Endothelial cell of umbilical vein (primary cell): ENCODE results near the gene GPSM1. TPM values are rescaled to one million over a fixed set of nuclear protein-coding genes. Genes with fewer than 3 reads are reported as not detected.

Source experiments
- BruUV-seq: library from RNA; stranded (reverse); fragments of 400-500 nt; replicated peaks from 2 replicates; lab custom pipeline; 2021; lab: Mats Ljungman, UMichigan
- CTCF ChIA-PET: fragments of 300-600, 350-600 bp; sonication (Branson Sonifier 250); formaldehyde crosslinking; loops from one replicate; lab custom pipeline; 2021; ENCODE audit warnings: antibody characterized with exemption, inconsistent platforms; lab: Charles Lee
- POLR2A ChIA-PET: fragments of 300-600, 350-600 bp; sonication (Branson Sonifier 250); formaldehyde crosslinking; loops from one replicate; lab custom pipeline; 2021; ENCODE audit warnings: antibody characterized with exemption, inconsistent platforms; lab: Charles Lee
- DNase-seq: peaks from one replicate; pipeline ENCODE4 v3.0.0-alpha.2; 2011; ENCODE audit warnings: low read depth, low spot score
- FAIRE-seq: peaks from 2 replicates; lab custom pipeline; 2011; peaks lifted over from hg19 to GRCh38; lab: Jason Lieb, UNC
- H2AFZ ChIP-seq: 2 replicates; pipeline ENCODE4 v1.6.0; 2012; ENCODE audit warnings: low read depth, low read length, control low read depth, inconsistent platforms
- H3K27ac ChIP-seq: 2 replicates; pipeline ENCODE4 v1.5.1; 2011; ENCODE audit warnings: low read depth, mild to moderate bottlenecking, control low read depth, low read length, moderate library complexity; ENCODE audit not compliant: insufficient read depth
- H3K27me3 ChIP-seq, 2 experiments: 2 replicates each; pipeline versions ENCODE4 v1.6.0 to v1.6.1; 2011; ENCODE audit warnings: low read length in 2 of 2, mixed read lengths in 1 of 2; ENCODE audit not compliant: control insufficient read depth in 2 of 2, insufficient read depth in 2 of 2
- H3K36me3 ChIP-seq, 2 experiments: 2 replicates in 1 of 2; 3 replicates in 1 of 2; pipeline ENCODE4 v1.5.1; 2011; ENCODE audit warnings: low read length in 2 of 2, mild to moderate bottlenecking in 1 of 2, moderate library complexity in 1 of 2; ENCODE audit not compliant: control insufficient read depth in 2 of 2, insufficient read depth in 2 of 2; ENCODE audit errors: extremely low read depth in 1 of 2
- H3K4me1 ChIP-seq: 3 replicates; pipeline ENCODE4 v1.5.1; 2011; ENCODE audit warnings: mild to moderate bottlenecking, low read length; ENCODE audit not compliant: control insufficient read depth, insufficient read depth; ENCODE audit errors: extremely low read depth
- H3K4me2 ChIP-seq: 2 replicates; pipeline ENCODE4 v1.6.1; 2011; ENCODE audit warnings: low read length, control low read depth, mixed read lengths; ENCODE audit not compliant: insufficient read depth
- H3K4me3 ChIP-seq, 3 experiments: fragments of 200-600 bp in 1 of 3; sonication (generic), shearing (Covaris generic) in 1 of 3; replicated peaks in 1 of 3; 2 replicates each; pipeline ENCODE4 v1.5.1; 2011 to 2016; ENCODE audit warnings: control low read depth in 3 of 3, low read length in 3 of 3, mild to moderate bottlenecking in 2 of 3, inconsistent platforms in 1 of 3, low read depth in 1 of 3, moderate library complexity in 1 of 3; ENCODE audit not compliant: insufficient read depth in 1 of 3
- H3K79me2 ChIP-seq: 2 replicates; pipeline ENCODE4 v1.6.0; 2012; ENCODE audit warnings: low read length, inconsistent platforms; ENCODE audit not compliant: control insufficient read depth, insufficient read depth
- H3K9ac ChIP-seq: replicated peaks from 2 replicates; pipeline ENCODE3; 2011; ENCODE audit warnings: low read length, control low read depth; ENCODE audit not compliant: insufficient read depth; ENCODE audit errors: extremely low read depth
- H3K9me1 ChIP-seq: replicated peaks from 3 replicates; pipeline ENCODE4 v1.6.0; 2011; ENCODE audit warnings: mild to moderate bottlenecking, low read length; ENCODE audit not compliant: control insufficient read depth, insufficient read depth; ENCODE audit errors: extremely low read depth
- H3K9me3 ChIP-seq: replicated peaks from 2 replicates; pipeline ENCODE4 v1.5.1; 2012; ENCODE audit warnings: low read length, inconsistent platforms; ENCODE audit not compliant: control insufficient read depth, insufficient read depth
- H4K20me1 ChIP-seq: replicated peaks from 2 replicates; pipeline ENCODE3; 2011; ENCODE audit warnings: mild to moderate bottlenecking, low read length; ENCODE audit not compliant: control insufficient read depth, insufficient read depth; ENCODE audit errors: extremely low read depth
- EZH2 ChIP-seq: IDR thresholded peaks from 2 replicates; pipeline ENCODE4 v1.6.1; 2012; ENCODE audit warnings: borderline replicate concordance, low read depth, mild to moderate bottlenecking, moderate library complexity, low read length, inconsistent platforms; ENCODE audit not compliant: severe bottlenecking
- FOS ChIP-seq: IDR thresholded peaks from 2 replicates; pipeline ENCODE4 v1.6.1; 2011; ENCODE audit warnings: mild to moderate bottlenecking, low read length, moderate library complexity, borderline replicate concordance; ENCODE audit not compliant: insufficient read depth
- GATA2 ChIP-seq: IDR thresholded peaks from 2 replicates; pipeline ENCODE4 v1.7.0; 2011; ENCODE audit warnings: low read depth, mild to moderate bottlenecking, moderate library complexity, mixed read lengths, low read length; ENCODE audit not compliant: insufficient read length, insufficient read depth
- JUN ChIP-seq: IDR thresholded peaks from 2 replicates; pipeline ENCODE4 v1.6.1; 2011; ENCODE audit warnings: borderline replicate concordance, low read depth; ENCODE audit not compliant: insufficient read length, insufficient read depth
- MYC ChIP-seq: IDR thresholded peaks from one replicate; pipeline ENCODE4 v1.6.1; 2011; ENCODE audit warnings: mild to moderate bottlenecking, low read depth, low read length
- POLR2A ChIP-seq: IDR thresholded peaks from 2 replicates; pipeline ENCODE4 v1.6.1; 2012; ENCODE audit warnings: low read depth, mild to moderate bottlenecking, control low read depth, low read length
- POLR2AphosphoS5 ChIP-seq: IDR thresholded peaks from 2 replicates; pipeline ENCODE4 v1.6.1; 2012; ENCODE audit warnings: low read depth, mild to moderate bottlenecking, control low read depth, low read length, moderate library complexity; ENCODE audit not compliant: insufficient read depth
- dilution Hi-C: fragments of 300-500 bp; cut with MboI; formaldehyde crosslinking; loops from one replicate; pipeline ENCODE4 v1.15.0; 2019; ENCODE audit warnings: low sequenced_read_pairs; ENCODE audit not compliant: extremely low pct_ligation_motif_present
- intact Hi-C: fragments of 100-400 bp; cut with micrococcal nuclease; formaldehyde crosslinking; loops from one replicate; pipeline ENCODE4 v1.10.0; 2022
- polyA plus RNA-seq, 4 experiments: library from polyadenylated mRNA; depleted of rRNA in 3 of 4; stranded (reverse) in 3 of 4; unstranded in 1 of 4; fragments of >200 nt; gene quantifications; 2 replicates each; pipeline versions ENCODE4 v1.2.1 to v1.2.3, GENCODE V29; 2011 to 2012; ENCODE audit warnings: missing spikeins in 1 of 4
- total RNA-seq: library from RNA; stranded (reverse); gene quantifications from 2 replicates; pipeline ENCODE4 v1.2.3, GENCODE V29; 2021
- TF ChIP-seq, protein P1 (sequence below): IDR thresholded peaks from 2 replicates; pipeline ENCODE4 v1.6.1; 2011; ENCODE audit not compliant: insufficient read depth, insufficient read length
- TF ChIP-seq, protein P2 (sequence below), 2 donors: IDR thresholded peaks; 1 replicate in 1 of 2; 2 replicates in 1 of 2; pipeline ENCODE4 v1.5.1; 2011; ENCODE audit warnings: low read length in 2 of 2, mild to moderate bottlenecking in 2 of 2, moderate library complexity in 2 of 2, control low read depth in 1 of 2, inconsistent platforms in 1 of 2, low read depth in 1 of 2; ENCODE audit not compliant: insufficient read depth in 1 of 2; ENCODE audit errors: extremely low read depth in 1 of 2

GPSM1 gene
- total and polyA plus RNA-seq, 2 donors (not counting 3 experiments of a cell fraction or from before 2014, with no cell fraction given) = 34.6 to 47.1 TPM

DNA sequence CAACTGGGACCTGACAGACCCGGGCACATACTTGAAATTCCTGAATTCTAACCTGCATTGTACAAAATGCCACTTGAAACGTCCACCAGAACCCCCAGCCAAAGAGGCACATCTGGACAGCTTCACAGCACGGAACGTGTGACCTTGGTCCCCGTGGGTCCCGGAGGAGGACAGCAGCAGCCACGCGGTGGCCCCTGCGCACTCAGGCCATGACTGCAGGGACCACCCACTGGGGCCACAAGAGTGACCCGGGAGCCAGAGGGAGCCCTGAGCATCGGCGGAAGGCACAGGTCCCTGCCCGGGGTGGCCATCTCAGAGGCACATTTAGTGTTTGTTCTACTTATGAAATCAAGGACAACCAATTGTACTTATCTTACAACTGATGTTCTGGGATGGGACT is 74.7 kb downstream of the GPSM1 start:
- Histone ChIP-seq H3K4me1 (peaks cover 10% of the 10 kb centered on the region), H3K4me3 (no peak overlapping the region), H3K9me3 (no peaks in the 10 kb centered on the region), H3K27ac (no peak overlapping the region), H3K9ac (no peak overlapping the region), H3K36me3 (peaks cover 0 to 27% of the 10 kb centered on the region in 2 experiments), H3K4me2 (no peak overlapping the region), H3K9me1 (no peaks in the 10 kb centered on the region), H2AFZ (no peak overlapping the region), H4K20me1 (no peaks in the 10 kb centered on the region), H3K27me3 (no peaks in the 10 kb centered on the region), H3K79me2 (peaks cover 22% of the 10 kb centered on the region)
- CTCF ChIA-PET = interaction anchor here (1.9 to 2.9 kb wide), 3 partner anchors 8 to 230 kb away, joined by 6 to 22 read pairs (median 12); partner anchors contain the start of genes ENTR1 and PMPCA
- TF ChIP-seq, protein P1, sequence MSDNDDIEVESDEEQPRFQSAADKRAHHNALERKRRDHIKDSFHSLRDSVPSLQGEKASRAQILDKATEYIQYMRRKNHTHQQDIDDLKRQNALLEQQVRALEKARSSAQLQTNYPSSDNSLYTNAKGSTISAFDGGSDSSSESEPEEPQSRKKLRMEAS = no peak
- TF ChIP-seq FOS (no peak), POLR2A (no peak), JUN (no peak), POLR2AphosphoS5 (no peak), MYC (no peak), EZH2 (no peak), GATA2 (no peak)
- TF ChIP-seq, protein P2, sequence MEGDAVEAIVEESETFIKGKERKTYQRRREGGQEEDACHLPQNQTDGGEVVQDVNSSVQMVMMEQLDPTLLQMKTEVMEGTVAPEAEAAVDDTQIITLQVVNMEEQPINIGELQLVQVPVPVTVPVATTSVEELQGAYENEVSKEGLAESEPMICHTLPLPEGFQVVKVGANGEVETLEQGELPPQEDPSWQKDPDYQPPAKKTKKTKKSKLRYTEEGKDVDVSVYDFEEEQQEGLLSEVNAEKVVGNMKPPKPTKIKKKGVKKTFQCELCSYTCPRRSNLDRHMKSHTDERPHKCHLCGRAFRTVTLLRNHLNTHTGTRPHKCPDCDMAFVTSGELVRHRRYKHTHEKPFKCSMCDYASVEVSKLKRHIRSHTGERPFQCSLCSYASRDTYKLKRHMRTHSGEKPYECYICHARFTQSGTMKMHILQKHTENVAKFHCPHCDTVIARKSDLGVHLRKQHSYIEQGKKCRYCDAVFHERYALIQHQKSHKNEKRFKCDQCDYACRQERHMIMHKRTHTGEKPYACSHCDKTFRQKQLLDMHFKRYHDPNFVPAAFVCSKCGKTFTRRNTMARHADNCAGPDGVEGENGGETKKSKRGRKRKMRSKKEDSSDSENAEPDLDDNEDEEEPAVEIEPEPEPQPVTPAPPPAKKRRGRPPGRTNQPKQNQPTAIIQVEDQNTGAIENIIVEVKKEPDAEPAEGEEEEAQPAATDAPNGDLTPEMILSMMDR (IDR thresholded peaks at IDR 0.05; ENCODE audit: extremely low read depth in 1 of 2, insufficient read depth in 1 of 2, low read depth in 1 of 2, low read length in 2 of 2) = no peak
- dilution Hi-C loops = no loop called here
- BruUV-seq = no TSS peak
- intact Hi-C loops = no loop called here
- DNase-seq (no peak), FAIRE-seq (no peak)
- POLR2A ChIA-PET = interaction anchor here (0.8 kb wide), 1 partner anchor 48 kb away, joined by 3 read pairs; no protein-coding TSS in a partner anchor
